ENCODE data around the gene FOXP2.

DNA sequence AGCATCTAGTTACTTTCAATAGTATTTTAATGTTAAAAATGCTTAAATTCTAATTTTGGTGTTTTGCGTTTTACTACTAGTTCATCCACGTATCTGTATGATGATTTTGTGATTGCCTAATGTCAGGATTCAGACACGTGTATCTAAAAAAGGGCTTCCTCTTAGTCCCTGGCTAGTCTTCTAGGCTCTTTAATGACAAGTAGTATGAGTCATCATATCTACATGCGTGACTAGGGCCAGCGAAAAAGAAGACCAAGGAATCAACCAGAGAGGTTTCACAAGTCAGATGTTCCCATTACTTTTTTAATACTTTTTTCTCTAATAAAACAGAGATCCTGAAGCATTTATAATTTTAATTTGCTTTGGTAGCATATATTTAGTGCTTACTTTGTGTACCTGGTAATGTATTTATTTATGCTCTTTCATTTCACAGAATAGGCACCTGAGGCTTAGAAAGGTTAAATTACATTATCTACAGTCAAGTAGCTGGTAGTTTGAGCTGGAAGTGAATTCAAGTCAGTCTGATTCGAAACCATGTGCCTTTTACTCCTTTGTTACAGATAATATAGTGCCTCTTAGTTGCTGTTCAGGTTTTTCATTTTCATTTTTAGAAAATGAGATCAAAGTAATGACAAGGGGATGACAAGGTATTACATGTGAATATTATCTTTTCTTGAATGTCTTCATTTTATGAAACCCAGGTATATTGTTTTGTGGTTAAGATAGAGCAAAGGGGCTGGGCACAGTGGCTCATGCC lies 140.3 kb downstream of the FOXP2 start:
- TF ChIP-seq, protein P1, sequence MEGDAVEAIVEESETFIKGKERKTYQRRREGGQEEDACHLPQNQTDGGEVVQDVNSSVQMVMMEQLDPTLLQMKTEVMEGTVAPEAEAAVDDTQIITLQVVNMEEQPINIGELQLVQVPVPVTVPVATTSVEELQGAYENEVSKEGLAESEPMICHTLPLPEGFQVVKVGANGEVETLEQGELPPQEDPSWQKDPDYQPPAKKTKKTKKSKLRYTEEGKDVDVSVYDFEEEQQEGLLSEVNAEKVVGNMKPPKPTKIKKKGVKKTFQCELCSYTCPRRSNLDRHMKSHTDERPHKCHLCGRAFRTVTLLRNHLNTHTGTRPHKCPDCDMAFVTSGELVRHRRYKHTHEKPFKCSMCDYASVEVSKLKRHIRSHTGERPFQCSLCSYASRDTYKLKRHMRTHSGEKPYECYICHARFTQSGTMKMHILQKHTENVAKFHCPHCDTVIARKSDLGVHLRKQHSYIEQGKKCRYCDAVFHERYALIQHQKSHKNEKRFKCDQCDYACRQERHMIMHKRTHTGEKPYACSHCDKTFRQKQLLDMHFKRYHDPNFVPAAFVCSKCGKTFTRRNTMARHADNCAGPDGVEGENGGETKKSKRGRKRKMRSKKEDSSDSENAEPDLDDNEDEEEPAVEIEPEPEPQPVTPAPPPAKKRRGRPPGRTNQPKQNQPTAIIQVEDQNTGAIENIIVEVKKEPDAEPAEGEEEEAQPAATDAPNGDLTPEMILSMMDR (IDR thresholded peaks at IDR 0.05): no peak
- TF ChIP-seq EZH2 (IDR thresholded peaks at IDR 0.05; ENCODE audit: borderline replicate concordance, insufficient read depth, low read depth, low read length, poor library complexity, severe bottlenecking): no peak

Measured in B cell (primary cell).